Gastroesophageal sphincter (tissue), 3 donors: ENCODE measurements around the gene PLA2G4B.

Source experiments
- CTCF ChIP-seq, 4 experiments: fragments of 200-600 bp in 2 of 4; fragments of 450-650 bp in 2 of 4; sonication (generic) in 1 of 4; IDR thresholded peaks; one replicate each; pipeline ENCODE4 v1.5.1; 2017 to 2019; ENCODE audit warnings: antibody characterized with exemption in 4 of 4, mild to moderate bottlenecking in 2 of 4, moderate library complexity in 2 of 4
- EP300 ChIP-seq: sonication (generic); formaldehyde crosslinking; IDR thresholded peaks from one replicate; pipeline ENCODE4 v1.6.1; 2017; ENCODE audit warnings: antibody characterized with exemption, mild to moderate bottlenecking
- POLR2A ChIP-seq, 2 donors: fragments of 450-650 bp; IDR thresholded peaks; one replicate each; pipeline ENCODE4 v1.6.1; 2017; ENCODE audit warnings: antibody characterized with exemption in 2 of 2, mild to moderate bottlenecking in 2 of 2, moderate library complexity in 1 of 2
- POLR2AphosphoS5 ChIP-seq: sonication (generic); formaldehyde crosslinking; IDR thresholded peaks from one replicate; pipeline ENCODE4 v1.6.1; 2017; ENCODE audit warnings: antibody characterized with exemption

DNA sequence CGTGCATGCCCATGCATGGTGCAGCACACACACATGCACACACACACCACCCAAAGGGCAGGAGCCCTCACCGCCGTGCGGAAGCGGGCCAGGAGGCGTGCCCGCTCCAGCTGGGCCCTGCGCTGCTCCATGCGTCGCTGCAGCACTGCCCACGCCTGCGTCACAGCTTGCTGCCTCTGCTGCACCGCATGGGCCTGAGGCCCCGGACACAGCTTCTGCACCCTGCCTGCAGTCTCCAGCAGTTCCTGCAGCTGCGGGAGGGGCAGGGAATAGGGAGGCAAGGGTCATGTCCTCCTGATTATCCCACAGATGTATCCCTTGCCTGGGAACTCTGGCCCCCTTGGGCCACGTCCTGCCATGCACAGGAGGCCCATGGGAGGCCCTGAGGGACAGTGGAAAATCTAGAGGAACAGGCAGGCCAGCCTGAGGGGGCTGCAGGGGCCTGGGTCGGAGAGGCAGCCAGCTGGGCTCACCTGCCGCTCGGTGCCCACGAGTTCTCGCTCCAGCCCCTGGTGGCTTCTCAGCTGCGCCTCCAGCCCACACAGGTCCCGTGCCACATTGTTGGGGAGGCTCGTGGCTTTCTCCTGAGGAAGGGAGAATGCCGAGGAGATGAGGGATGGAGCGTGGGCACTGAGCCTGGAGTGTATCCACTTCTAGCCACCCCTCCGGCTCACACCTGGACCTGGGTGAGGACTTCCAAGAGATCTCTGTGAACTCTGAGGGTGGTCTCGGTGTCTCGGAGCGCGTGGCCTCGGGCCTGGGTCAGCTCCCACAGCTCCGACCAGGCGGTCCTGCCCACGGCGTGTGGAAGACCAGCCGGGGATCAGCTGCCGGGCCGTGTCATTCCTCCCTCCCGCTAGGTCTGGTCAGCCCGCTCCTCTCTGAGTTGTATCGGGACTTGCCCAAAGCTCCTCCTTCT is 31.4 kb downstream of the PLA2G4B start:
- TF ChIP-seq POLR2AphosphoS5 (no peak), CTCF (IDR thresholded peaks at IDR 0.05) (no peak), POLR2A (IDR thresholded peaks at IDR 0.05) (no peak), EP300 (no peak)
